Smooth muscle cell of the brain vasculature (primary cell): ENCODE results near the gene NKX1-2.

Source experiments
- DNase-seq: peaks from one replicate; pipeline ENCODE4 v3.0.0-alpha.2; 2012; ENCODE audit warnings: low read depth, low spot score

The NKX1-2 gene

GRCh38 chr10:124450012-124450782 lies at the start of gene NKX1-2:
NKX1-2 (minus strand) TSS chr10:124450035; CDS start chr10:124449943, 92 bp downstream.
- DNase-seq, result no peak

GRCh38 chr10:124498056-124498455 lies 48.2 kb upstream of the NKX1-2 start:
- DNase-seq, result no peak

- no peak for DNase-seq
These were observed 47.5 kb upstream of the NKX1-2 start for GRCh38 chr10:124497196-124497881.

DNA sequence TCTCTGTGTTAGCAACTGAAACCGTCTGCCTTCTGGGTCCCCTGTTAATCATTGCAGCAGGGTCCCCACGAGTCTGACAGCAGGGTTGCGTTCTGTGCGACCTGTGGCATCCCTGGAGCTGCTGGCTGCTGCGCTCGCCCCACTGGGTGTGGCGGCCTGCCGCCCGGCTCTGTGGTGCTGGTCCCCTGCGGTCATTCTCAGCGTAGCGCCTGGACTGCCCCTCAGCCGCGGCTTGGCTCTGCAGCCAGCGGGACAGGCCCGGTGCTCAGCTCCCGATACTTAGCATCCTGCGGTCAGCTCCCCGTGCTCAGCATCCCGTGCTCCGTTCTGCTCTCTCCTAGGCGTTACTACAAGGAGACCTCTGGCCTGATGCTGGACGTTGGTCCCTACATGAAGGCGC lies 46.8 kb upstream of the NKX1-2 start:
- no peak for DNase-seq

- no peak for DNase-seq
These were observed 46.3 kb upstream of the NKX1-2 start for GRCh38 chr10:124496150-124496549.

GRCh38 chr10:124495725-124496124 lies 45.9 kb upstream of the NKX1-2 start:
- no peak for DNase-seq

GRCh38 chr10:124495162-124495561 lies 45.3 kb upstream of the NKX1-2 start:
- no peak for DNase-seq

DNA sequence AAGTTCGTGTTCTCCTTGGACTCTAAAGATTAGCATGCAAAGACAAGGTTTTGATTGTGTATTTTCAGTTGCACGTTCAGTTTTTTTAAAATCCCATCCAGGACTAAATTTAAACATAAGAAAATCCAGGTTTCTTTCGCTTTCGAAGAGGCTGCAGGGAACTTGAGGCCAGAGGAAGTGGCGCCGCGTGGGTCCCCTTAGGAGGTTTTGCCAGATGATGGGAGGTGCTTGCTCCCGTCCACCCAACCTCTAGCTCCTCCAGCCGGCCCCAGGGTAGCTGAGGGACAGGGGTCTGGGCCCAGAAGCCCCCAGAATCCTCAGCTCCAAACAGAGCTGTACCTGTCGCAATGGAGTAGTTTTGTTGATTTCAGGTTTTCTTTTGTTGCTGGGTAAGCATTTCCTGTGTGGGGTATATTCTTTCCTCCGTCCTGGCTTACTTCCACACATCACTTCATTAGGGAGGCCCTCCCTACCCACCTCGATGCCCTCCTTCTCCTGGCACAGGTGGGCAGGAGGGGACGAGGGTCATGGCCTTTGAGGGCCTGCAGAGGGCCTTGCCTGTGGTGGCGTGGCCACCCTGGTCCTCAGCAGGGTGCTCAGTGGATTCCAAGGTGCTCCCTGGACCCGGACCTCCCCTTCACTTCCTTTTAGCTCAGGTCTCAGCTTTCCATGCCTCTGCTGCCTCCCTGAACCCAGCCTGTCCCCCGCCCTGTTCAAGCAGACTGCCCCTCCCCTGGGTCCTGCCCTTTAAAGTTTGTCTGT lies 44.4 kb upstream of the NKX1-2 start:
- DNase-seq, result no peak

DNA sequence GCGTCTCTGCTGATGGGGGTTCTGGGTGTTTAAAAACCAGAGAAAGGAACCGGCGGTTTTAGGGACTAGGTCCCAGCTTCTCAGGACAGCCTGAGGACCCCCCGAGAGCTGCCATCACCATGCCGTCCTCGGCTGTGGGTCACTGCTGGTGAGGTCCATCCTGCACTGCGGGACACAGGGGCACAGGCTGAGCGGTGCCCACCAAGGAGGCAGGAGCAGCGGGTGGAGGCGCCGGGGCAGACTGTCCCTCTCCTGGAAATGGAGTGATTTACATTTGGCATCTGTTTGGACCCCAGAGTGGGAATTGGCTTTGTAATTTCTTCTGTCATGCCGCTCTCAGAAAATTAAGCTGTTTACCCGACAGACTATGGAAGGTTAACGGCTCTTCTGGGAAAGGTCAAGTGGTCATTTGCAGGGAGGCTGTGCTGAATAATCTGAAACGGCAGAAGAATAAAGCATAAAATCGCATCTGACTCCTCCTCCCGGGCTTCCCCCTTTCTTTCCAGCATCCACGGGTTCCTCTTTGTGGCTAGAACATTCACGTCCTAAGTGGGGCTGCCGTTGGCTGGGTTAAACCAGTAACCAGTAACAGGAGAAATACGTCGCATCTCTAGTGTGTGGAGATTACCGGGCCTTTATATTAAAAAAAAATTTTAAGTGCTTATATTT lies 43.5 kb upstream of the NKX1-2 start:
- no peak for DNase-seq

GRCh38 chr10:124492266-124492665 lies 42.4 kb upstream of the NKX1-2 start:
- no peak for DNase-seq

DNA sequence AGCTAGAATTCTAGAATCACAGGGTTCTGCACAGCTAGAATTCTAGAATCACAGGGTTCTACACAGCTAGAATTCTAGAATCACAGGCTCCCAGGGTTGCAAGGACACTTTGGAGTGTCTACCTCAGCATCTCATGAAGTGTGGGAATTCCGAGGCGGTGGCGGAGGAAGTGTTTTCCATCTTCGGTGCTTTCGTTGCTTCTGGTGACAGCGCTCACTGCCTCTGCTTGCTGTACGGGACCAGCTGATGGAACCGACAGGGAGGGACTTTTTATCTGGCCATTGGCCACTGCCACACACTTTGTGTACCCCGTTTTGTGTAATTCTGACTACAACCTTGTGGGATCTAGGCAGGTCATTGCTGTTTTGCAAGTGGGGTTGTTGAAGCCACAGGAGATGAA lies 41.3 kb upstream of the NKX1-2 start:
- DNase-seq, result no peak

- no peak for DNase-seq
These were observed 36.8 kb upstream of the NKX1-2 start for GRCh38 chr10:124486635-124487034.

- no peak for DNase-seq
These were observed 34.8 kb upstream of the NKX1-2 start for GRCh38 chr10:124484661-124485060.

- no peak for DNase-seq
These were observed 34.2 kb upstream of the NKX1-2 start for GRCh38 chr10:124484031-124484430.

- DNase-seq, result no peak
These were observed 33.0 kb upstream of the NKX1-2 start for GRCh38 chr10:124482876-124483275.

- no peak for DNase-seq
These were observed 32.5 kb upstream of the NKX1-2 start for GRCh38 chr10:124482236-124482800.

DNA sequence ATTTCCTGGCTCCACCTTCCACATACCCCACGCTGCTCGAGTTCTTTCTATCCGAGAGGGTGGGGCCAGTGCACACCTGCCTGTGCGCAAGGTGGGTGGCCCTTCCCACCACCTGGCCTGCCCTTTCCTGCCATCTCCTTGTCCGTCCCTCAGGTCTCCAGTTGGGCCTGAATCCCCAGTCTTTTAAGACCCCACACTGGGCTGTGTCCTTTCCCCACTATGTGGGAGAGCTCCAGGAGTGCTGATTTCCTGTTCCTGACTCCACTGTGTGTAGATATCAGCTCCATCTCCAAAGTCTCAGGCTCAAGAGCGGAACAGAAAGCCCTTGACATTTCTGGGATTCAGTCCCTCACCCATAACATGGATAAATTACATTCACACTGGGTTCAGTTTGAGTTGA lies 31.9 kb upstream of the NKX1-2 start:
- DNase-seq, result no peak

- no peak for DNase-seq
These were observed 31.0 kb upstream of the NKX1-2 start for GRCh38 chr10:124480860-124481259.

DNA sequence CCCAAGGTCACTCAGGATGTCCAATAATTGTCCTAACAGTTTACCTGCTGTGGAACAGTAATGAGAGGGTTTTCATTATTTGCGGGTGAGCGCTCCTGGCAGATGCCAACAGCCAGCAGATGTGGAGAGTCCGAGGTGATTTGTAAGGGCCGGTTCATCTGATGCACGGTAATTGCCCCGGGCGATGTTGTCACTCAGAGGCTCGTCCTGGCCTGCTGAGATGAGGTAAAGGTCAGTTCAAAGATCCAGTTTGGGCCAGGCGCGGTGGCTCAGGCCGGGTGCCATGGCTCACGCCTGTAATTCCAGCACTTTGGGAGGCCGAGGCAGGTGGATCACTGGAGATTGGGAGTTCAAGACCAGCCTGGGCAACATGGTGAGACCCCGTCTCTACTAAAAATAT lies 28.7 kb upstream of the NKX1-2 start:
- no peak for DNase-seq

- no peak for DNase-seq
These were observed 28.0 kb upstream of the NKX1-2 start for GRCh38 chr10:124477614-124478363.
